HG03432 (cell line): Measurements from ENCODE around the gene TENM3.

Experiments used
- ATAC-seq: cut with Tn5 transposase; IDR thresholded peaks from one replicate; pipeline ENCODE4 v1.9.1; 2021; ENCODE audit warnings: mild to moderate bottlenecking, moderate library complexity; ENCODE audit not compliant: unreplicated experiment

Gene TENM3

DNA sequence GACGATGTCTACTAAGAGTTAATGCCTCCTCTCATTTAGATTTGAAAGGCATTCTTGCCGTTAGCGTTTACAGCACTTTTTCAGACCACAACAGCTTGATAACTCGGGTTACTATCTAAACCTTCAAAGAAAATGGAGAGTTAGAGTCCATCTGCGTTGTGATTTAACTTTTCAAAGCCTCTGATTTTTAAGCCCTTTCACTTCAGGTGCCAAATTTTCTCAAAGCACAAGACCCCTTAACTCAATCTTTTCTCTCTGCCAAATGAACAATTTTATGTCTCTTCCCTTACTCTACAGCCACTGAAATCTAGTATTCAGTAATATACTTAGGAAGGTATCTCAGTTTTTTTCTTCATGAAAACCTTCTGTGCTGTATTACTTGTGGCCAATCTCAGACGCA lies 310.5 kb downstream of the TENM3 start:
- ATAC-seq = no peak

- ATAC-seq = no peak
These were observed 311.5 kb downstream of the TENM3 start for GRCh38 chr4:182554736-182555135.

GRCh38 chr4:182555997-182556418 lies 312.8 kb downstream of the TENM3 start:
- ATAC-seq = no peak

- ATAC-seq = no peak
These were observed 313.4 kb downstream of the TENM3 start for GRCh38 chr4:182556580-182556979.

DNA sequence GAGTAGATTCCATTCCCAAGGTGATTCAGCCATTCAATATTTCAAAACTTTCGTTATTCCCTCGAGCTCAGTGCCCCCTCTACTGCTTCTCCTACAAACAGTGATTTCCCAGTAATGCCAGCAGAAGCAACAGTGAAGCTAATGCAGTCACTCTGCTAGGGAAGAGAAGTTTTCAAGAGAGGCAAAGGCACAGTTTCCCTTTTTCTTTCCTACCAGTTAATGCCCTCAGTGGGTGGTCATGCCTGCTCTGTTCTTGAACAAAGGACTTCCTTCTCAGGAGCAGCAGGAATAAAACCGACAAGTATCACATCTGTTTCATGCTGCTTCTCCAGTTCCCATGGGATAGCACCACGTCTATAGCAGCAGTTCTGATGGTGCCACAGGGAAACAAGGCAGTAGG lies 317.2 kb downstream of the TENM3 start:
- no peak for ATAC-seq

GRCh38 chr4:182562350-182562749 lies 319.1 kb downstream of the TENM3 start:
- ATAC-seq = no peak

DNA sequence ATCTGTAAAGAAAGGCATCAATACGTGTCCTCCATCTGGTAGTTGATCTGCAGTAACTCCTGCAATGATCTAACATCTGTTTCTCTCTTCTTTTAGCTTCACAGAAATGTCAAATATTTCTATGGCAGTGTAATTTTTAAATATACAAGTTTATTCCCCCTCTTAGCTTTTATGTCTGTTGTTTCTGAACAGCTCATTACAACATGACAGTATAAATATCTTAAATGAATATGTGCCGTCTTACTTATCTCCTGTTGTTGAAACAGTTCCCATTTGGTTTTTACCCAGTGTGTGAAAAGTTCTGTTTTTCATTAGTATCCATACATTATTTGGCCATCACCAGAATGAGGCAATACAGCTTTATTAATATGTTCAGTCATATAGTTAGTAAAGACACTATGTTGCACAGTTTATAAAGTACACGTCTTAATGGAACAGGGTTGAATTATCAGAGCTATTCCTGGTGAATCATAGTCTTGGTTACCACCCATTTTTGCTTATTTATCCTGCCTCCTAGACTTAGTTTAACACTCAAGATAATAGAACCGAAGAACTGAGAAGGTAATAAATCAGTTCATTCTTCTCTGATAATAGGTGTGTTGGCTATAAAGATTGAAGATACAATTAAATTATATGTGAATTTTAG lies 321.6 kb downstream of the TENM3 start:
- no peak for ATAC-seq

DNA sequence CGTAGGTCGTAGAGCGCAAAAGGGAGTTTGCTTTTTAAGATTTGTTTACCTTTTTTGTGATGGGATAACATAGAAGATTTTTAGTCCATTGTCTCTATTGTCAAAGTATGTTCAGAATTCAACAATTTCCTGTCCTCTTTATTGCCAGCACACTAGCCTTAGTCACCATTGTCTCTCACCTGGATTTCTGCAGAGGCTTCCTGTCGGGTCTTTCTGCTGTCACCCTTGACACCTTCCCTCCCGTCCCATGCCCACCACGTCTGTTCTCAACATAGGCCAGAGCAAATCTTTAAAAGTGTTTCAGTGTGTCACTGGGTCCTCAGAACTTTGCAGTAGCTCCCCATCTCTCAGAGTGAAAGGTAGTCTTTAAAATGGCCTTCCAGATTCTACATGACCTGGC lies 323.9 kb downstream of the TENM3 start:
- ATAC-seq = no peak

- ATAC-seq = no peak
These were observed 326.4 kb downstream of the TENM3 start for GRCh38 chr4:182569561-182569960.

GRCh38 chr4:182574706-182575105 lies 331.5 kb downstream of the TENM3 start:
- ATAC-seq = no peak

GRCh38 chr4:182575225-182575624 lies 332.0 kb downstream of the TENM3 start:
- ATAC-seq = no peak

GRCh38 chr4:182576601-182577289 lies 333.5 kb downstream of the TENM3 start:
- ATAC-seq = no peak

- no peak for ATAC-seq
These were observed 334.2 kb downstream of the TENM3 start for GRCh38 chr4:182577411-182577810.

- no peak for ATAC-seq
These were observed 335.2 kb downstream of the TENM3 start for GRCh38 chr4:182578402-182578801.

DNA sequence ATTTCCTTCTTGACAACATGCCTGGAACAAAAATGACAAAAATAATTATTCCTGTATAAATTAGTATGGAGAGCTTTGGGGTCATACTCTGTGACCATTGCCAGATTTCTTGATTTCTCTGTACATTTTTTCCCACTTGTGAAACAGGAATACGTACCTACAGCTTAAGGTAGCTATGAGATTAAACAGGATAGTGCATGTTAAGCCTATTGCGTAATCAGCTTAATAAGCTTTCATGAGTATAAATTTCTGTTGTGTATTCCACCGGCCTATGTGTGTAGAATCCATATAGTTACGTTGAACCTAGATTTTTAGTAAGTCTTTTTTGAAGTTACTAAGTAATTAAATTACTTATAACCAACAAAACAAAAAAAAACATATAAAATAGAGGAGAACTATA lies 339.0 kb downstream of the TENM3 start:
- ATAC-seq = no peak

DNA sequence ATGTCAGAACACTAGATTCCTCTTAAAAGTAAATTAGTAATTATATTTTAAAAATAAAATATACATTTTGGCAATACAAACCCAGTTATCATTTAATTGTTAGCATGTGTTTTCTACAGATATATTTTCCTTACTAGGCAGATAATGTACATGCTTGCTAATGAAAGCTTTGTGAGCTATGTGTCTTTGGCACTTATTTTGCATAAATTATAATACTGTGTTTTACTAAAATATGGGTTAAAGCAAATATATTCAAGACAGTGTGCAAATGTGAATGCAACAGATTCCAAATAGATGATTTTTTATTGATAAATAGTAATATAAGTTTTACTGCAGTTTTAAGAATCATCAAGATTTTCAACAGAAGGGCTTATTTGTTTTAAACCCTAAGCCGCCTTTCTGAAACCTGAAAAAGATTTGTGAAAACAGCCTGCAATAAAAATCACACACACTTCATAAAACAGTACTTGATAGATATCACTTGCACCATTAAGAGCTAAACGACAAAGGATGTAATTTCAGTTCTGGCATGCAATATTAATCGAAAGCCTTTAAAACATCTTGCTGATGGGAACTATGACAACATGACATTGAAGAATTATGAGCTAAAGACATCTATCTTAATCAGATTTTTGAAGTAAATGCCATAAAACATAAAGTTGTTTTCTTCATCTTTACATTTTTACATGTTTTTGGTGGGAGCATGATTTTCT lies 340.7 kb downstream of the TENM3 start:
- no peak for ATAC-seq

DNA sequence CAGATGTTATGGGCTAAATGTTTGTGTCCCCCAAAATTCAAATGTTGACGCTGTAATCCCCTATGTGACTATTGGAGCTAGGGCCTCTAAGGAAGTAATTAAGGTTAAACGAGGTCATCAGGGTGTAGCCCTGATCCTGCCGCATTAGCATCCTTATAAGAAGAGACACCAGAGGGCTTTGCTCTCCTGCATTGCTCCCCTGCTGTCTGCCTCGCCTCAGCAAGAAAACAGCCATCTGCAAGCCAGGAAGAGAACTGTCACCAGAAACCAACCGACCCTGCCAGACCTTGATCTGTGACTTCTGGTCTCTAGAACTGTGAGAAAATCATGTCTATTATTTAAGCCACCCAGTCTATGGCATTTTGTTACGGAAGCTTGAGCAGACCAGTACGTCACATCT lies 342.1 kb downstream of the TENM3 start:
- no peak for ATAC-seq

GRCh38 chr4:182589100-182589499 lies 345.9 kb downstream of the TENM3 start:
- ATAC-seq = no peak

- ATAC-seq = no peak
These were observed 350.2 kb downstream of the TENM3 start for GRCh38 chr4:182593402-182593801.

GRCh38 chr4:182593864-182594263 lies 350.7 kb downstream of the TENM3 start:
- ATAC-seq = no peak

DNA sequence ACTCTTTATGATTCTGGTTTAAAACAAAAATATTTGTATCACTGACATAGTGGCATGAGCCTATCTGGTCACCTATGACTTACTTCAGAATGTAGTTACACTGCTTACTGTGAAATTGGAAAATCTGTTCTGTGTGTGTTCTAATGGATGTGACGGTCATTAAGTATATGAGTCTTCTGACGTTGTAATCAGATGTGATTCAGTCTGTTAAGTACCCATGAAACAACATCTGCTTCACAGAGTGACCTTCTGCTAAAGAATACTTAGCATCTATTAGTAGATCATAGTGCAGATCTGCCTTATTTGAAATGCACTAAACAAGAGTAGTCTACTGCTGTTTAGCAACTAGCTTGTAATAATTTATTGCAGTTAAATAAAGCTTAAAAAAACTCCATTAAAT lies 356.9 kb downstream of the TENM3 start:
- no peak for ATAC-seq

DNA sequence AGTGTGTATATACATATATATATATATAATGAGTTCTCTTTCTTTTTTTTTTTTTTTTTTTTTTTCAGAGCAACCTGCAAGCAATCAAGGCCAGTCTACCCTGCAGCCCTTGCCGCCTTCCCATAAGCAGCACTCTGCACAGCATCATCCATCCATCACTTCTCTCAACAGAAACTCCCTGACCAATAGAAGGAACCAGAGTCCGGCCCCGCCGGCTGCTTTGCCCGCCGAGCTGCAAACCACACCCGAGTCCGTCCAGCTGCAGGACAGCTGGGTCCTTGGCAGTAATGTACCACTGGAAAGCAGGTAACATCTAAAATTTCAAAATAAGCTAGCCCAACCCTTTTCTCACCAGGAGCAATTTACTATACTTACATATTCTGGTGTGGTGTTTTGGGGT lies 357.7 kb downstream of the TENM3 start:
- ATAC-seq = no peak
